T1000 (cell line): Measurements from ENCODE around the gene ENTR1.

Experiments
- DNase-seq: peaks from one replicate; lab custom pipeline; 2025; ENCODE audit warnings: mixed read lengths; lab: John Stamatoyannopoulos, UW

Gene ENTR1

DNA sequence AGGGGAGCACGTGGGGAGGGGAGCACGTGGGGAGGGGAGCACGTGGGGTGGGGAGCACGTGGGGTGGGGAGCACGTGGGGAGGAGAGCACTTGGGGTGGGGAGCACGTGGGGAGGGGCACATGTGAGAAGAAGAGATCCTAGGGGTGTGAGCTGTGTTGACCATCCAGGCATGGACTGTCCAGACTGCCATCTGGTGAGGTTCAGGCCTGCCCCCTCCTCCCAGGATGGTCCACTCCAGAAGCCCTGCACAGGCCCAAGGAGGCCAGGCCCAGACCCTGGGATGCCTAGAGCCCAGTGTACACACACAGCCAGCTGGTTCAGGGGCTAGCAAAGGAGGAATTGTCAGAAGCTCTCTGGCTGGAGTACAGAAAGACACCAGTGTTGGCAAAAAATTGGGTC lies 12.8 kb downstream of the ENTR1 start:
- no peak for DNase-seq

DNA sequence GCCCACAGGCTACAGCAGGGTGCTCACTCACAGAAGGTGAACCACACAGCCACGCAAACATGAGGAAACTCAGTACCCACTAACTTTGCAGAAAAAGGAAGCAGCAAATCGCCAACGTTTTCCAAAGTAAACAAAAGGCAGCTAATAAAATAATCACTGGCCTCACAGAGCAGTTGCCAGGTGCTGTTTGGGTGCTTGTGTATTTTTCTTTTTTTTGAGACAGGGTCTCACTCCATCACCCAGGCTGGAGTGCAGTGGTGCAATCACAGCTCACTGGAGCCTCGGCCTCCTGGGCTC lies 14.2 kb downstream of the ENTR1 start:
- DNase-seq, result no peak

GRCh38 chr9:136395345-136396218 lies 14.8 kb downstream of the ENTR1 start:
- no peak for DNase-seq

DNA sequence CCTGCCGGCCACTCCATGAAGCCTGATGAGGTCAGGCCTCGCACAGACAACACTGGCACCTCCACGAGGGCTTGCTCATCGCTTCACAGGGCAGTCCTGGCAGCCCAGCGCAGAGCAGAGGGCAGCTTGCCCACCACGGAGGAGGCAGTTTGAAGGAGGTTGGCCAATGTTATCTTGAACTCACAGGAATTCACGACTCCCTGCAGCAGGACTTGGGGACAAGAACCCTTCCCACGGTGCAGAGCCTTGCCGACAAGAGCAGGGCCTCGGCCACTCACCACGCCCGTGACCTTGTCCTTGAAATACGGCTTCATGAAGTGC lies 15.4 kb downstream of the ENTR1 start:
- no peak for DNase-seq

DNA sequence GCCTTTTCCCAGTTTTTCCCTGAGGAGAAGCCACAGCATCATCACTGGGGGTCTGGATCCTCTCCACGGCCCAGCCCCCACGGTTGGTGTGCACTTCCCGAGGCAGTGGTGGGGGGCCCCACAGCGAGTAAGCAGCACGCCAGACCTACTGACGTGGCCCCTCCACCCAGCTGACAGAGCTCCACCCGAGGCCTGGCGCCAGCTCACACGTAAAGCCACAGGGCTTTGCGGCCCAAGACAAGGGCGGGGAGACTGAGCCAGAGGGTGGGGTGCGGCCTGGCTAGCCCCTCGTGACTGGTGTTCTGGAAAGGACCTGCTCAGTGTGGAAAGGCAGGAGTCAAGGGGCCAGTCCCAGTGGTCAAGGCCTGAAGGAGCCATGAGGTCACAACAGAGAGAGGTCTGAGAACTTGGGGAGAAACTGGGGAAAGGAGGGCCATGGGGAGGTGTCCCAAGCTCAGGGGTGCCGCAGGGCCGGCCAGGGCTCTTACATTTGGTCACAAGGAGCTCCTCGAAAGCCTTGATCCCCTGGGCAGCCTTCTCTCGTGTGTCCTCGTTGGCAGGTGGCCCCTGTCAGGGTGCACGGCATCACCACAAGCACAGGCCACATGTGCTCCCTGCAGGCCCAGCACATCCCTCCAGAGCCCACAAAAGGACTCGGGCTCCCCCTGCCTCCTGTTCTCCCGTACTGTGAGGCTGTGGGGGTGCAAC lies 15.9 kb downstream of the ENTR1 start:
- DNase-seq, result no peak

DNA sequence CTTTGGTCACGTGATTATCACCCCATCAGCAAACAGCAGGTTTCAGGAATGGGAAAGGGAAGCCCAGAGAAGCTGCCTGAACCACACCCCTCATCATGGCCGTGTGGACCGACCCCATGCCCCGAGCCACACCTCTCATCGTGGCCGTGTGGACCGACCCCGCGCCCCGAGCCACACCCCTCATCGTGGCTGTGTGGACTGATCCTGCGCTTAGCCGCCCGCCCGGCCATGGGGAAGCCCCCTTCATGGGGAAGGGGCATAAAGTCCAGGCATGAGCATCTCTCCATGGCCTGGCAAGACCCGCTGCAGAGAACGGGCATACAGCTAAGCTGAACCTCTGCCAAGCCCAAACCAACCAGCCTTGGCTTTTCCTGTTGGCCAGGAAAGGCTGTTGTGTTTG lies 16.9 kb downstream of the ENTR1 start:
- DNase-seq, result no peak

GRCh38 chr9:136392538-136393449 lies 17.6 kb downstream of the ENTR1 start:
- DNase-seq, result no peak

DNA sequence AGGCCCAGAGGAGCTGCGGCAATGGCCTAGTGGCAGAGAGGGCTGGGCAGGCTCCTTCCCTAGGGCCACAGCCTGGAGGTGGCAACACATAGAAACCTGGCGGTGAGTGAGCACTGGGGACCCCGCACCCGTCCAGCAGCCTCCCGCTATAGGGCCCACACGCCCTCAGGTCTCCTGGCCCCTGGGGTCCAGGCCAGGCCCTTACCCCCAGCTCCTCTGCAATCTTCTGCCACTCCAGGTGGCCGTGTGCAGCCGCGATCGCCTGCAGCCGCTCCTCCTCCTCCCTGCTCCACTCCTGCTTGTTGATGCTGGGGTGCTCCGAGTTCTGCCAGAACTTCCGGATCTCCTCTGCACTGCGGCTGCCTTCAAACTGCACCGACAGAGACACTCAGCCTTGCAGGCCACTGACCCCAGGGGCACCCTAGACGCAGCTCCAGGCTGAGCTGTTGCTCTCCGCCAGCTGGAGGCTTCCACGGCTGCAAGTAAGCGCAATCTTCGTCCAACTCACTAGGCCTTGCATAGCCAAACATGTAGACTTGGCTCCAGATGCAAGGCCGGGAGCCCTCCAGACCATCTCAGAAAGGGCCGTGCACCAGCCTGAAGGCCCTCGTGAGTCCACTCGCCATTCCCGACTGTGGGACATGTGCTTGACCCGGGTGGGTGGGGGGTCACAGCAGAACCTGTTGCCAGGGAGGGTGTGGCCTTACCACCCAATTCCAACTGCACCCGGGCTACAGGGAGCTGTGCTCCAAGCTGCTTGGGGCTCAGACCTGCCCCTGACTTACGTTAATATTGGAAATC lies 18.5 kb downstream of the ENTR1 start:
- no peak for DNase-seq

GRCh38 chr9:136389396-136389795 lies 21.0 kb downstream of the ENTR1 start:
- no peak for DNase-seq

GRCh38 chr9:136387217-136387616 lies 23.2 kb downstream of the ENTR1 start:
- no peak for DNase-seq

GRCh38 chr9:136386018-136386417 lies 24.4 kb downstream of the ENTR1 start:
- no peak for DNase-seq

GRCh38 chr9:136385015-136385414 lies 25.4 kb downstream of the ENTR1 start:
- DNase-seq, result no peak

DNA sequence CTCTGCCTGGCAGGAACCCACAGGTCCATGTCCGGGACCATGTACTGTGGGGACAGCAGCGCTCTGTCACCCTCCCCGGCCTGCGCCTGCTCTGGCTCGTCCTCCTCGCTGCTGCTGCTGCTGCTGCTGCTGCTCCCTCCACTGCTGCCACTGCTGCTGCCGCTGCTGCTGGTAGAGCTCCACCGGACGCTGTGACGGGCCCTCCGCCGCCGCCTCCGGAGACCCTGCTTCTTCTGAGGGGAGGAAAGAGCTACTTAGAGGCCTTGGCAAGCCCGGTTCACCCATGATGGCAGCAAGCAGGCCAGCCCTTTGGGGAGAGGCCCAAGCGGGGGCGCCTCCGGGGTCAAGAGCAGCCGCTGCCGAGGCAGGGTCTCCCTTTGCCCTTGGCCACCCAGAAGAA lies 27.0 kb downstream of the ENTR1 start:
- no peak for DNase-seq

DNA sequence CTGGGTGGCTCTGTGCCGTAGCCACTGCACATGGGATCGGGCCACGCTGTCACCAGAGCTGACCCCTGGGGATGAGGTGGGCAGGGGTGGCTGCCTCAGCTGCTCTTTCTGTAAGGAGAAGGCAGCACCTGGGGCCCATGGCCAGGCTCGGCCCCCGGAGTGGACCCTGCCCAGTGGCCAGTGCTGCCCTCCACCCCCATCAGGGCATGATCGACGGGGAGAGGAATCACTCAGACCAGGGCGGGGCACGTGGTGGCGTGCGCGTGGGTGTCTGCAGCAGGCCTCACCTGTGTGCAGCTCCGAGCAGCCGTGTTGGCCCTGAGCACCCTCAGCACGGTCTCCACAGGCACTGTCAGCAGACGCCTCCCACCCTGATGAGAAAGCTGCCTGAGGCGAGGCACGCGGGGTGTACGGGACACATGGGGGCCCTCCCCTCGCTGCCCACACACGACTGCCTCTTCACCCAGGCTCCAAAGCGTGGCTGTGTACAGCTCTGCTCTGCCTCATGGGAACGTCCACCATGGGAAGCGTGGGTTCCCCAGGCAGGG lies 28.4 kb downstream of the ENTR1 start:
- no peak for DNase-seq

DNA sequence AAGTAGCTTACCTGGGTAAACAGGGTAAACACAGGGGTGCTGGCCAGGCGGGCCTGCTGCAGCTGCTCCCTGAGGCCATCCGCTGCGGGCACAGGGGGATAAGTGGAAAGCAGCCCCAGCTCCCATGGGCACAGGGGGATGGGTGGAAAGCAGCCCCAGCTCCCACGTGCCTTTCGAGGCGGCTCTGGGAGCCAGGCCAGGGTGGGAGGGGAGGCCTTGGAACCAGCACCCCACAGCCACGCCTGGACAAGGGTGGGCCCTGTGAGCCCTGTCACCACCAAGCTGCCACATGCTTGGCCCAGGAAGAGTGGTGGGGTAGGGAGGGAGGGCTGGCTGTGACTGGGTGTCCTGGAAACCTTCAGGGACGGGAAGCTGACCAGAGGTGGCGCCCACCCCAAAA lies 29.1 kb downstream of the ENTR1 start:
- no peak for DNase-seq

DNA sequence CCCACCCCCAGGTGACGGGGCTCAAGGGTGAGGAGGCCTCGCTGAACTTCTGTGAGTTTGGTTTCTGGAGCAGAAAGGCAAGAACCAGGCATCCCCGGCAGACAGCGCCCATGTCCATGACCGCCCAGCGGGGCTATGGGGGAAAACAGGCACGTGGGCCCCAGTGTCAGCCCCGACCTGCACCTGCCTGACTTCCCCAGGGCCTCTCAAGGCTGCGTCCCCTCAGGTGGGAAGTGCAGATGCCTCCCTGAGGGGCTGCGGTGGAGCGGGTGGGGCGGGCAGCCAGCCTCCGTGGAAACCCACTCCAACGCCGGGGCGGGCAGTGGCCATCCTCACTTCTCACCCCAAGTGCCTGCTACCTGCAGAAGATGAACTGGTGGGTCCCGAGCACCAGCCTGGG lies 30.0 kb downstream of the ENTR1 start:
- DNase-seq, result no peak

- no peak for DNase-seq
These were observed 30.5 kb downstream of the ENTR1 start for GRCh38 chr9:136379891-136380290.

GRCh38 chr9:136379401-136379800 lies 31.0 kb downstream of the ENTR1 start:
- DNase-seq, result no peak

DNA sequence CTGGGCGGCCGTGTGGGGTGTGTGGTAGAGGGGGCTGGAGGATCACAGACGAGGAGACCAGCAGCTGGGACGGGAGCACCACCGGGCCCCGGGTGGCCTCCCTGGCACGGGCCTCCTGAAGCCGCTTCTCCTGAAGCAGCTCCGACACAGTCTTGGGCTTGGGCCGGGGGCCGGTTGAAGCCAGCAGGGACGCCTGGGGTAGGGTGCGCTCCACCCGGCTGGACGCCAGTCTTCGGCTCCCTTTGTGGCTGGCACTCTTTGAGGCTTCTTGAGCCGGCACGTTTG lies 31.5 kb downstream of the ENTR1 start:
- DNase-seq, result no peak

DNA sequence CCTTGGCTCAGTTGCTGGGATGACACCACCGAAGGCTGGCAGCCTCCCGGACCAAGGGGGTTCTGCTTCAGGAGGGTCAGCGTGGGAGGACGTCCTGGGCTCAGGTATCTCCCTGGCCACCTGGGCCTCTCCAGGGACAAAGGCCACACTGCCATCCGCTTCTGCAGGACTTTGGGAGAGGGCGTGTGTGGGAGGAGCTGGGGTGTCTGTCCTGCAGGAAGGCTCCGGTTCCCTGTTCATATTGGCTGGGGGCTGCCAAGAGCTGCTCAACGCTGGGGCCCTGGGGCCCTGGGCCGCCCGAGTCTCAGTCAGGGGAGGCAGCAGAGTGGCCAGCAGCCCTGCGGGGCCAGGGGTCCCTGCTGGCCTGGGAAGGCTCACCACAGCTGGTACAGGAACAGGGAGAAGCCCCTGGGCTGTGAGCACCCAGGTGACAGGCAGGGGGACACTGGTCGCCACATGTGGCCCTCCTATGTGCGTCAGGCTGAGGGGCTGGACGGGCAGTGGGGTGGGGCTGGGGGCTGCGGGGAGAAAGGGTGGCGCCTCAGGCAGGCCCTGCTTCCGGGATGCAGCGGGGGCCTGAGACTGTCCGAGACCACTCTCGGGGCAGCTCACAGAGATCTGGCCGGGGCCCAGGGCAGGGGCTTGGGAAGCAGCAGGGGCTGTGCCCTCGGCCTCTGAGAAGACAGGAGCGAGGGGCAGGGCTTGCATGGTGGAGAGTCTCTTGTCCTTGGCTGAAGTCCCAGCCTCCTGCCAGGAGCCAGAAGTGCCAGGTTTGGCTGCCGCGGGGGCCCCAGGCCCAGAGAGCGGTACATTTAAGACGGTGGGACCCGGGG lies 32.0 kb downstream of the ENTR1 start:
- DNase-seq, result no peak
